Astrocyte of the spinal cord (primary cell): ENCODE results near the gene TRIM64C.
"Not testable (repeated sequence)": the region's sequence is repeated elsewhere in the genome, so short reads cannot be mapped to it uniquely, and the experiment has no call there.

ENCODE experiments used
- DNase-seq: peaks from one replicate; pipeline ENCODE4 v3.0.0; 2011; ENCODE audit warnings: low read depth, low spot score
- H3K4me3 ChIP-seq: 2 replicates; pipeline ENCODE4 v1.5.1; 2011; ENCODE audit warnings: low read depth, mild to moderate bottlenecking, low read length, moderate library complexity
- in situ Hi-C: cut with HindIII; loops from 2 replicates; pipeline ENCODE4 v1.10.0; 2017; ENCODE audit warnings: low sequenced_read_pairs

The TRIM64C gene, protein sequence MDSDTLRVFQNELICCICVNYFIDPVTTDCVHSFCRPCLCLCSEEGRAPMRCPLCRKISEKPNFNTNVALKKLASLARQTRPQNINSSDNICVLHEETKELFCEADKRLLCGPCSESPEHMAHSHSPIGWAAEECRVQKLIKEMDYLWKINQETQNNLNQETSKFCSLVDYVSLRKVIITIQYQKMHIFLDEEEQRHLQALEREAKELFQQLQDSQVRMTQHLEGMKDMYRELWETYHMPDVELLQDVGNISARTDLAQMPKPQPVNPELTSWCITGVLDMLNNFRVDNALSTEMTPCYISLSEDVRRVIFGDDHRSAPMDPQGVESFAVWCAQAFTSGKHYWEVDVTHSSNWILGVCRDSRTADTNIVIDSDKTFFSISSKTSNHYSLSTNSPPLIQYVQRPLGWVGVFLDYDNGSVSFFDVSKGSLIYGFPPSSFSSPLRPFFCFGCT

DNA sequence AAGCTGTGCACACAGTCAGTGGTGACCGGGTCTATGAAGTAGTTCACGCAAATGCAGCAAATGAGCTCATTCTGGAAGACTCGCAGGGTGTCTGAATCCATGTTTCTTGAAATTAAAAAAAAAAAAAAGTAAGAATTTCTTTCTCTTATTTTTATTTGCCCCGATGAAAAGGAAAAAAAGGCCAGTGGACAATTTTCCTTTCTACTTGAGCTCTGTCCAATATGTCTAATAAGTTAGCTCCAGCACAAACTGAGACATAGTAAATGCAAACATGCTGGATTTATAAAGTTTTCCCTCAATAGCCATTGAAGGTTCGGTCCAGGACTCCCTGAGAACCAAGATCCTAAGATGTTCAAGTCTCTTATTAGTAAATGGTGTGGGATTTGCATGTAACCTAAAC is at the start of gene TRIM64C:
Gene TRIM64C (minus strand): TSS at position 101 of the 400 bp plus-strand sequence. CDS start 0 bp downstream, at position 101.
- in situ Hi-C loops: not testable (repeated sequence)

DNA sequence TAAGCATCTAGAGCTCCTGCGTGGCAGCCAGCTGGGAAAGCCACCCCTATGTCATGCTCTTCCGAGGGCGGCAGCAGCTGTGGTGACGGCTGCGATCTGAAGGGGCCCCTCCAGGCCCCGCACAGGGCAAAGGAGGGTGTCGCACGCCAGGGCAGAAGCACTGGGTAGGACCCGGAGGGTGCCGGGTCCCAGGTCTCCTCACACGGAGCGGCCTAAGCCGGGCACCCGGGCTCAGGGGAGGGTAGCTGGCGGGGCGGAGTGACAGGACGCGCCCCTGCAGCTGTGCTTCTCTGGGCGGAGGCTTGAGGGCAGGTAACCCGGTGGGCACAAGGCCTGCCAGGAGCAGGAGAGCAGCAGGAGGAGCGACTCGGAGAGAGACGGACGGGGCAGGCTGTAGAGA is 43.4 kb upstream of the TRIM64C start:
- H3K4me3 ChIP-seq, in situ Hi-C loops, DNase-seq: not testable (repeated sequence)

More for the DNA sequence above, at the start of gene TRIM64C:
- not testable (repeated sequence) for H3K4me3 ChIP-seq, DNase-seq

DNA sequence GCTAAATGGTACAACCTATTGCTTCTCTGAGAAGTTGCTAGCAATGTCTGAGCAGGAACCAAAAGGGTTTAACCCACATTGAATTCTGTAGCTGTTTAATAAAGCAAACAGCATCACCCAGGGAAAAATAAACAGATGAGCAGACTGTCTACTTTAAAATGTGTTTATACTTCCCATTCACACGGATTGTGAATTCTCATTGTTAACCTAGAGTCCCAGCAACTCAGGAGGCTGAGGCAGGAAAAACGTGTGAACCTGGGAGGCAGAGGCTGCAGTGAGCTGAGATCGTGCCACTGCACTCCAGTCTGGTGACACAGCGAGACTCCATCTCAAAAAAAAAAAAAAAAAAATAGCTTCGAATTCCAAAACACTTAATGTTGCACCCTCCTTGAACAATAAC is 11.0 kb upstream of the TRIM64C start:
- in situ Hi-C loops, H3K4me3 ChIP-seq, DNase-seq: not testable (repeated sequence)

DNA sequence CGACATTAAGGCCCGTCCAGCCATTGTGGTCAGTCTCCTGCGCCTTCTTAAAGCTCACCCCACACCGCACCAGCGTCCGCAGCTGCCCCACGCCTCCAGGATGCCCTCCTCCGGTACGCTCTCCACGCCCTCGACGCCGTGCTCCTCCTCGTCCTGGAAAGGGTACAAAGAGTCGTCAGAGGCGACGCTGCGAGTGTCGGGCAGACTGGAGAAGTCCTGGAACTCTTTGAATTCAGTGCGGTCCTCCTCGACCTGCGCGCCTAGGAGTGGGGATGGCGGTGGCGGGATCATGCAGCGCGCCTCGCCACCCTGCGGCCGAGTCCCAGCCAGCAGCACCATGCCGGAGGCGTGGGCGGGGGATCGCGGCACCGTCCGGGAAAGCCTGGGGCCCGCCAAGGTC is 9.1 kb downstream of the TRIM64C start:
- DNase-seq, in situ Hi-C loops, H3K4me3 ChIP-seq: not testable (repeated sequence)

DNA sequence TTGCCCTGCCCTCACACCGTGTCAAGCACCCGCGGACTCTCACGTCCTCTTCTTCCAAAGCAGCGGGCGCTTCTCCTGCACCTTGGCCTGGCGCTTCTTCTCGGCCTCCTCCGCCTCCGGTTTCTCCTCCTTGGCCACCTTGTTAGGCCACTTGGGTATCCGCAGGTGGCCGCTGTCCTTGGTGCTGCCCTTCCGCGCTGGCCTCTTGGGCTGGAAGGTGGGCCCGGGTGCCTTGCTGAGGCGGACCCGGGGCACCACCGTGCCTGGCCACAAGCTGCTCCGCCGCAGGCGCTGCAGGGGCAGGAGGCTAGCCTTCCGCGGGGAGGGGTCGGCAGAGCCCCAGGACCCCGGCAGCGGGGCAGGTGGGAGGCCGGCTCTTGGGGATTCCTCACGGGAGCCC is 10.7 kb downstream of the TRIM64C start:
- H3K4me3 ChIP-seq, in situ Hi-C loops, DNase-seq: not testable (repeated sequence)

DNA sequence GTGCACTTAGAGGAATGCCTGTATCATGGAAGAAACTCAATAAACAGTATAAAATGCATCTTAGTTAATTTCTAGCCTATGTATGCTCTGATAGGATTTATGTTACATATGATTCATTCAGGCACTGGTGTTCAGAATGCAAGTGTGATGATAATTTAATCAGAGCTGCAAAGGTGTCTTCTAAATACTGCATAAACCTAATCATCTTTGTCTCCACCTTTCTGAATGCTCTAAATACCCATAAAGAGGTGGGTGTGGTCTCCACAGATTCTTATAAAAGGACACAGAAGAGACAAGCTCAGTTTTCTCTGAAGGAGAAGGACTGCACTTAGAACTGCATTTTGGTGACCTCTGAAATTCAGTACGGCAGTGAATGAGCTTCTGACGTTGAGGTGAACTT is 30.4 kb downstream of the TRIM64C start, which contains the start of gene TRIM49B:
Gene TRIM49B (plus strand): TSS at position 301 of the 400 bp plus-strand sequence. CDS start 2,777 bp downstream, outside the sequence.
- H3K4me3 ChIP-seq, DNase-seq, in situ Hi-C loops: not testable (repeated sequence)
